ENCODE results near the gene HVCN1.
A peak's percentile ranks its signal among the peaks of the same experiment; 100 is the strongest.

The HVCN1 gene

DNA sequence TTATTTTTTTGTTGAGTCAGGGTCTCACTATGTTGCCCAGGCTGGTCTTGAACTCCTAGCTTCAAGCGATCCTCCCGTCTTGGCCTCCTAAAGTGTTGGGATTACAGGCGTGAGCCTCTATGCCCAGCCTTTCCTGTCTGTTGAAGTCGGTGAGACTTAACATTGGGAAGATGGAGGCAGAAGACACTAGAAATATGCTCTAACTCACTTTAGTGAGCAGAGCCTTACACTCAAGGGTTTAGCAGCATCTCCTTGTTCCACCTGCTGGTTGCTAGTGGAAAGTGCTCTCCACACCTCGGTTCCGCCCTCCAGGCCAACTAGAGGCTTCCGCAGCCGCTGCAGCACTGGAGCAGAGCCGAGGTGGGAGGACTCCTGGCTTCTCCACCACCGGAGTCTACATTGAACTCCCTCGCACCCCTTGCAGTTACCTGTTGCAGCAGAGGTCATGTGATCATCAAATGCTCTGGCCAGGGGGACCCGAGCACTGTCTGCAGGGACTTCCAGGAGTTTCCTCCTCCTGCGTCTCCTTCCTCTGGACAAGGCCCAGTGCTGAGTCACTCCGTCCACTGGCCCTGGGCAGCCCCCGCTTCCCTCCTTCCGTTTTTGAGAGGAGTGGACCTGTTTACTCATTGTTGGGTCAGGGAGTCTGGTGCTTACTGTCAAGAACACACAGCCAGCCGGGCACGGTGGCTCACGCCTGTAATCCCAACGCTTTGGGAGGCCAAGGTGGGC, 9.4 kb upstream of the HVCN1 start:
- peak; percentile 60 for DNase-seq

DNA sequence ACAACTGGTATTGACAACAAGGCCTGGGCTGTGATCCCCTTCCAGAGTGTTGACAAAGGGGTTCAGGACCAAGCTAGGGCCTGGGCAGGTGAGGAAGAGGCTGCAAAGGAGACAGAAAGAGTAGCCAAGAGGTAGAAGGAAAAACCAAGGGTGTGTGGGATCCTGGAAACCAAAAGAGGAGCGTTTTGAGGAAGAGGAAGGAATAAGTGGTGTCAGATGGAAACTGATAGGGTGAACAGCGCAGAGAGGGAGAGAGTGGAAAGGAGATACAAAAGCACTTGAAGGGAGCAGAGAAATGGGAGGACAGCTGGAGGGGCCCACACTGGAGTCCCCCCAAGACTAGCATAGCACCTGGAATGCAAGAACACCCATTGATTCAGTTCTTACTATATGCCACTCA, 8.3 kb upstream of the HVCN1 start:
- DNase-seq, result no peak

DNA sequence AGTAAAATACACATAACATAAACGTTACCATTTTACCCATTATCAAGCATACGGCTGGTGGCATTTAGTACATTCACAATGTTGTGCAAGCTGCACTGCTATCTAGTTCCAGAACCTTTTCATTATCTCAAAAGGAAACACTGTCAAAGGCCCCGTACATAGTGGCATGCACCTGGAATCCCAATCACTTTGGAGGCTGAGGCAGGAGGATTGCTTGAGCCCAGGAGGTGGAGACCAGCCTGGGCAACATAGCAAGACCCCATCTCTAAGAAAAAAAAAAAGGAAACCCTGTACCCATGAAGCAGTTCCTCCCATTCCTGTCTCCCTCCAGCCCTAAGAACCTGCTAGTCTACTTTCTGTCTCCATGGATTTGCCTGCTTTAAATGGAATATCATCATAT, 7.4 kb upstream of the HVCN1 start:
- DNase-seq, result no peak

DNA sequence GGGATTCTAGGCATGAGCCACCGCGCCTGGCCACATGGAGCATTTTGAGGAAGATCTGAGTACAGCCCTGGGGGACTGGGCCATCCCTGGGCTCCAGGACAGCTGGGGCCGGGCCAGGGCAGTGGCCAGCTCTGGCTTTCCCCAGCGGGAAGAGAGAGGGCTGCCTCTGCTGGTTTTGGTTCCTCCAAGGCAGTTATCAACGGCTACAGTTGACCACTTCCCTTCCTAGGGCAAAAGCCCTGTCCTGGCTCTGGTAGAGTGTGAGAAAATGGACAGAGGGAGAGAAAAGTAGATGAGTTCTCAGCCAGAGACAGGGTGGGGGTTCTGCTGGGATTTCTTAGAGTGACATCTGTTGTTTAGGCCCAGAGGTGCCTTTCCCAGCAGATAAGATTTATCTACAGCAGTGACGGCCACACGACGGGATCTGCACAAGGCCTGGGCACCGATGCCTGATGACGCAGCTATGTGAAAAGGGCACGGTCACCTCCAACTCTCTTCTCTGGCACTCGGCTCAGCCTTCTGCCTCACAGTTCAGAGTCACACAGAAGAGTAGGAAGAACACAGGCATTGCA, 5.5 kb upstream of the HVCN1 start:
- no peak for DNase-seq

DNA sequence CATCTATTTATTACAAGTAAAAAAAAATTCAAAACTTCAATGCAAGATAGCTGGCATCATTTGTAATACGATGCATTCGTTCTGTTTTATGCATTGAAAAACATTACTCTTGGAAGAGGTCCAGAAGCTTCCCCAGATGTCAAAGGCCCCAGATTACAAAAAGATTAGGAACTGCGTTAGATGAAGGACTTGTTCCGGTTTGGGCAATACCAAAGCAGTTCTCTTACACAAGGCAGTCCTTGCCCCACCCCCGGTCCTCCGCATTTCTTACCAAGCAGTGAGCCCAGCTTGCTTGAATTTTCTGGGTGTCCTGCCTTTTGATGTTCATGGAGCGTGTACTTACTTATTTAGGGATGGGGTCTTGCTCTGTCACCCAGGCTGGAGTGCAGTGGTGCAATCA, 4.8 kb upstream of the HVCN1 start:
- DNase-seq, result no peak

DNA sequence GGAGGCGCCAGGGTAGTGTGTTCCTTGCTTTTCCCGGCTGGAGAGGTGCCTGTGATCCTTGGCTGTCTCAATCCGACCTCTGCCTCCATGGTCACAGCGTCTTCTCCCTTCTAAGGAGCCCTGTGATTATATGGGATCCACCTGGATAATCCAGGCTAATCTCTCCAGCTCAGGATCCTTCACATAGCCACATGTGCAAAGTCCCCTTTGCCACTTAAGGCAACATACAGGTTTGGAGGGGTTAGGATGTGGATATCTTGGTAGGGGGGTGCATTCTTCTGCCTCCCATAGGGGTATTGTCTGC, 1.2 kb upstream of the HVCN1 start:
- no peak for DNase-seq

DNA sequence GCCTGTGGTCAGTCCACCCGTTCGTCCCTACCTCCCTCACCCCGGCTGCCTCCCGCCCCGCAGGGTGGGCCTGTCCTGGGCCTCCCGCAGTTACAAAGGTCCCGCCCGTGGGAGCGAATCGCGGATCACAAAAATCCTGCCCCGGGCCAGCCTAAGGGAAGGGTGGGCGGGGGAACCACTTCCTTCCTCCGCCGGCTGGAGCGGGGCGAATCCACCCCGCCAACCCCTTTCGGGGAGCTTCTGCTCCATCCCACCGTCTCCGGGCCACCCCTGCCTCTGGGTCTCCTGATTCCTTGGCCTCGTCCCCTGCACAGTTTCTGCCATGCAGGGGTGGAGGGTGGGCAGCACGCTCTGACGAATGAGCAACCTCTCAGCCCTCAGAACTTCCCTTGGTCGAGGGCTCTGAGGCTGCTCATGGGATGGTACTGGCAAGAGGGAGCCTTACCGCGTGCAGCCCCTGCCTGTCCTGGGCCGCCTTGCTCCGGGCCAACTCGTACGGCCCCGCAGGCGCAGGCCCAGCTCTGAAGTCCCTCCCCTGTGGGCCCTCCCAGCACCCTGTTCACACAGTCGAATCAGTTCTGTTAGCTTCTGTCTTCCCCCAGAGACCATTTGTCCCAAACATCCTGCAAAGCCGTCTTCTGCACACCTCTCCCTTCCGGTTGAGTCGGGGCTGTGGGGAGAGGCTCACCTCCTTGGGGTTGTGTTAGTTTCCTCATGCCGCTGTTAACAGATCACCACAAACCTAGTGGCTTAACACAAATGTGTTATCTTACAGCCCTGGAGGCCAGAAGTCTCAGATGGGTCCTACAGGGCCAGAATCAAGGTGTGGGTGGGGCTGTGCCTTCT, 589 bp upstream of the HVCN1 start:
- no peak for DNase-seq

DNA sequence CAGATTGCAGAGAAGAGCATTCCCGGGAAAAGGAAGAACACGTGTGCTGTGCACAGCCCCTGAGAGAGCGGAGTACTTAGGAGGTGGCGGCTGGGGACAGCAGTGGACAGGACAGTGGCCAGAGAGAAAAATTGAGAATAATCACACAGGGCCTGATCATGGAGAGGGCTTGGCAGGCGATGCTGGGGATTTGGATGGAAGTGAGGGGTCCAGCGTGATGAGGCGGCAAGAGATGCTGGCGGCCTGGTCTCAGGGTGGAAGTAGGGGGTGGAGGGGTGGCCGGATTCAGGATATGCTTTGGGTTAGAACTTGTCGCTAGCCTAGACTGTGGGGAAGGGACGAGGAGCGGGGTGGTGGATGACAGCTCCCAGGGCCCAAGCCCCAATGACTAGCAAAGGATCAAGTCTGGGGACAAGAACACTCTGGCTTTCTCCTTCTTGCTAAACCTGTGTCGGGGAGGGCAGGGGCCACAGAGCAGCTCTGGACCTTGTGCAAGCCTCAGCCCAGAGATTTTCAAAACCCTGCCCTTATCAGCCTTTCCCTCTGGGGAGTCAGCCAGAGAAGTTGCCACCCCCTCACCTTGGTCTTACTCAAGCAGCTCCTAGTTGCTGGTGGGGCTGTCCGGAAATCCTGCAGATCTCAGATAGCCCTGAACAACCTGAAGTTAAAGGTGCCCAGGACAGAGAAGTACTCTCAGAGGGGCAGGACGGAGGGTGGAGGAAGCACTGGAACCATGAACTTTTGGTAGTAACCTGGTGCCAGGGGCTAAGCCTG, 1.3 kb downstream of the HVCN1 start:
- DNase-seq, result no peak

DNA sequence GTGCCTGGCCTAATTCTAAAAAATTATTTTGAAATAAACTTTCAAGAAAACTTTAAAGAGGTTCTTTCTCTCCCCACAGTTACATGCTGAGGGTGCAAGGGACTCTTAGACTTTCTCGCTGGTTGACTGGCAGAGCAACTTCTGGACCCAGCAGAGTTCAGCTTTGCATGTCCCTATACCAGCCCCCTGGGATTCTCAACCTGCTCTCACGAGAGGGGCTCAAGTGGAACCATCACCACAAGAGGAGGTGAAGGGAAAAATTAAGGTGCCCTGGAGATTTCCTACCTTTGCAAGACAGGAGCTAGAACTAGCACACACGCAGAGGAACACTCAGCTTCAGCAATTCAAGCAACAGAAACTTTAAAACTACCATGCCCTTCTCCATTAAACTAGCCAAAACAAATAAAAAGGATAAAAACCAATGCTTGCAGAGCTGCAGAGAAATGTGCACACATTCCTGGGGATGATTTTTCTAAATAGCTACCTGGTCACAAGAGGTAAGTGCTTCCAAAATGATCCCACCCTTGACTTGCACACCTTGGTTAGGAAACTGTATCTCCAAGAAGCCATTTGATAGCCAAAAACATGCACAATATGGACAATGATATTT, 2.5 kb downstream of the HVCN1 start:
- DNase-seq, result no peak

DNA sequence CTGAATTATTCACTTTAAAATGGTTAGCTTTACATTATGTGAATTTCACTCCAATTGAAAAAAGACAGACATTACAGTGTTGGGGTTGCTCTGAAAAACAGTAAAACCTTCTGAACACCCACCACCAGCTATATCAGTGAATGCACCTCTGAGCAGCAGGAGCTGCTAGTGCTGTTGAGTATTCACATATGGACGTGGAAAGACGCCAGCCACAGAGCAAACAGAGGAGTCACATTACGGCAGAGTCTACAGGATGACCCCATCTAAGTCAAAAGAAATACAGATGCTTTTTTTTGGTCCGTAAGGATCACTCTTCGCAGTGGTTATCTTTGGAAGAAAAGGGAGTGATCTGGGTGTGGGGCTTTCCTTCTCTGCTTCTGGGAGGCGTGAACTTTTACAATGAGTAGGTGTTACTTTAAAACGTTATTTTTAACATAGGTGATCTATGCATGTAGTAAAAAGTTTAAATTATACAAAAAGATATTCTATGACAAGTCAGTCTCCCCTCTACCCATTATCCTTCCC, 4.5 kb downstream of the HVCN1 start:
- DNase-seq, result no peak

DNA sequence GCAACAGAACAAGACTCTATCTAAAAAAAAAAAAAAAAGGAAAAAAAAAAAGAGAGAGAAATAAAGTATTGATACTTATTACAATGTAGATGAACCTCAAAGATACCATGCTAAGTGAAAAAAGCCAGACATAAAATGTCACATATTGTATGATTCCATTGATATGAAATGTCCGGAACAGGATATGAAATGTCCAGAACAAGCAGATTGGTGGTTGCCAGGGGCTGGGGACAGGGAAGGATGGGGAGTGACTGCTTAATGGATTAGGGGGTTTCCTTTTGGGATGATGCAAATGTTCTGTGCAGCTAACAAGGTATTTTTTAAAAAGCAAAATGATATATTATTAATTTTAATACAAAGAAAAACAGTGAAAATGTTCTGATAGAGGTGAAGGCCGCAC, 5.0 kb downstream of the HVCN1 start:
- no peak for DNase-seq

DNA sequence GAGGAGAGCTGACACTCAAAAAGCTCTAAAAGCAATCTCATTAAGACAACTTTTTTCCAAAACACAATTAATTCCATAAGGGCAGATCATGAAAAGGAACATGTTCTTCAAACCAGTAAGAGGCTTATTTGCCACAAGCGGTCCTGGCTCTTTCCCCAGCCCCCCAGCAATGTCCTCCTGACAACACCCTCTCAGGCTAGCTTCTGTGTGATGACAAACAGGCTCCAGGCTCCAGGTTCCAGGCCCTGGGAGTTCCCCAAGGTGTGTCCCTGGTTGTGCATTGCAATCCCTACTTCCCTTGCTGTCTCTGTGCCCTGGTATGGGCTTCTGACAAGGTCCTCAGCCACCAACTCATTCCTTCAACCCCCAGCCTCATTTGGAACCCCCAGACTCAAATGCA, 8.9 kb downstream of the HVCN1 start:
- no peak for DNase-seq

DNA sequence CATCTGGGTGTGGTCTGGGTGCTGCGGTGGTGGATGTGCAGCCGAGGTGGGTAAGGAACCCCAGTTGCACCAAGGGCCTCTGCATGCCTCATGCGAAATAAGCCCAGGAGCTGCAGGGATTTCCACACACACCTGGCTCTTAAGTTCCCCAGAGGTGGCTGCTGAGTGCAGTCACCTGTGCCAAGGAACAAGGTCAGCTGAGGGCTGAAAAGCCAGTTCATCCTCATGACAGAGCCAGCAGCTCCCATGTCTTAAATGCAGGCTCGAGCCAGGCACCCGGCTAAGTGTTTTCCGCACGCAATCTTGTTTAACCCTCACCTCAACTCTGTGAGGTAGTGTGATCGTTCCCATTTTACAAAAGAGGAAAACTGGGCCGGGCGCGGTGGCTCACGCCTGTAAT, 9.7 kb downstream of the HVCN1 start:
- DNase-seq, result no peak

DNA sequence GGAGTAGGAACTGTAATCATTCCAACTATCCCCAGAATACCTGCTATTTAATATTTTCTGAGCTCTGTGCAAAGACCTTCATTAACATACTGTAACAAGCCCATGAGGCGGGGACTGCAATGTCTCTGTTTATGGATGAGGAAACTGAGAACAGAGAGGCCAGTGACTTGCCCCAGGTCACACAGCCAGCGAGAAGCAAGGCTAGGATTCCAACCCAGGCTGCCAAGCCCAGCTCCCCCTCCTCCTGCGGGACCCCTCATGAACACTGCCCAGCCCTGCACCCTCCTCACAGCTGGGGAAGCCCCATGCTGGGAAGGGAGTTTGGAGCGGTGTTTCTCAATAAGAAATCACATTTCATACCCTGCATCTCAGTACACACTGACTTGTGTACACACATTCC, 10.9 kb downstream of the HVCN1 start:
- no peak for DNase-seq

DNA sequence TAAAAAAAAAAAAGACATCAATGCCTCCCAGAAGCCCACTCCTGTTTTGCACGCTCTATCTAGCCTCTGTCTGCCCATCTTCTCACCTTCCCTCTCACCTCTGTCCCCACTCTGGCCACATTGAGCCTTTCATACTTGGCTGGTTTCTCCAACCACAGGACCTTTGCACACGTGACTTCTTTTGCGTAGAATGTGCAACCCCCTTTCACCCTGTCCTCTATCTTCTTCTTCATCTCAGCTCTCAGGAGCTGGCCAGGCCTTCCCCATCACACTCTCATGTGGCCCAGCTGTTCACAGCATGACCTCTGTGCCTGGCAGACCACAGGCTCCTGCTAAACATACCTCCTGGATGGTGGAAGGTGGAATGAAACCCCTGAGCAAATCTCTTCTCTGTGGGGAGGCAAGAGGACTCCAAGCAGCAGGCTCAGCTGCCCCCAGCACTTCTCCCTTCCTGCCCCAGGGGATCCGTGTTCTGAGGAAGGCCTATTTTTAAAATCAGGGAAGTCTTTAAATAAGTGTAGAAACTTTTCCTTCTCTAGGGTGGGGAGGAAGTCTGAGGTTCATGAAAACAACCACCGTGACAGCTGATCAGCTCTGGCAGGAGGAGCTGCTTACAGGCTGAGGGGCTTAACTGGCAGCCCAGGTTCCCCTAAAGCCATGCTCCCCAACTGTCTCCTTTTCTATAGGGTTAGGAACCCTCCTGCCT, 11.6 kb downstream of the HVCN1 start:
- DNase-seq, result no peak

DNA sequence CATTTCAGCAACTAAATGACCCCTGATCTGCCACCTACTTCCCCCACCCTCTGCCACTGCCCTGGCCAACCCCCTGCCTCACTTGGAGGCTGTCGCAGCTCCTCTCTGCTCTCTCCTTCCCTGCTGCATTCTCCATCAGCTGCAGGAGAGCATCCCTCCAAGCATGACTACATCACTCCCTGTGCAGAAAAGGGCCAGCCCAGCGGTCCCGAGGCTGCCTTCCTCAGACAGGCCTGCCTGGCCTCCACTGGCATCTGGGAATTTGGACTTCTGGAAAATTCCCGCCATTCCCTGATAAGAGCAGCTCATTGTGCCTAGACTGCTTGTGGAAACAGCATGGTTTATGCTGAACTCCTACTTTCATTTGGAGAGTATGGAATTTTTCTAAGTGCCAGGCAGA, 12.7 kb downstream of the HVCN1 start:
- DNase-seq, result no peak

DNA sequence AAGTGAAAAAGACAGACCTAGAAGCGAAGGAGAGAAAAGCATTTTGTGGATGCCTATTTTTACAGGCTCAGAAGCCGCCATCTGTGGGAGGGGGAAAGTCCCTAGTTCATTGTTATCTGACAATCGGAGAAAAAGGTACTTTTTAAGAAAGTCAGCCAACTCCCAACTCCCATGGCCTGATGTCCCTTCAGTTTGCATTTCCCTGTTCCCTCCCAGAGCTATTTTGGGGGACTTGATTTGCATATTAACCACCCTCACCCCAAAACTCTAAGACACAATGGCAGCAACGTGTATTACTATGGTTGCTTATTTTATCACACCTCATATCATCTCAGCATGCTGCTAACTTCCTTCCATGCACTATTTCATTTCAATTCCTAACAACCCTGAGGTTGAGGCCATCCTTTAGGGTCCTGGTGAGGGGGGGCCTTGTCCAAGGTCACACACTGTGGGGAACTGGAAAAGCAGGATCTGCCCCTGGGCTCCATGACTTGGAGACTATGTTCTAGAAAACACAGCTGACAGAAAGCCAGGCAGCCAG, 18.7 kb downstream of the HVCN1 start:
- DNase-seq, result no peak

DNA sequence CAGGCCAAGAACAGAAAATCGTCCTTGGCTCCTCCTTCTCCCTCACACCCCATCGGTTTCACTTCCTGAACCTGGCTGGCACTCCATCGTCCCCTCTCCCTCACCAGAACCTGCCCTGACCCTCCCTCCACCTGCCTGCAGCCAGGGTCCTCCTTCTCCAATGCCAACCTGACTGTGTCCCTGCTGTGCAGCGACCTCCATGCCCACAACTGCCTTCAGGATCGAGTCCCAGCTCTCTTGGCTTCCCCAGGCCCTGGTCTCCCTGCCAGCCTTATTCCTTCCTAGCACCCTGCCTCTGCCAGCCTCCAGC, 19.8 kb downstream of the HVCN1 start:
- no peak for DNase-seq

DNA sequence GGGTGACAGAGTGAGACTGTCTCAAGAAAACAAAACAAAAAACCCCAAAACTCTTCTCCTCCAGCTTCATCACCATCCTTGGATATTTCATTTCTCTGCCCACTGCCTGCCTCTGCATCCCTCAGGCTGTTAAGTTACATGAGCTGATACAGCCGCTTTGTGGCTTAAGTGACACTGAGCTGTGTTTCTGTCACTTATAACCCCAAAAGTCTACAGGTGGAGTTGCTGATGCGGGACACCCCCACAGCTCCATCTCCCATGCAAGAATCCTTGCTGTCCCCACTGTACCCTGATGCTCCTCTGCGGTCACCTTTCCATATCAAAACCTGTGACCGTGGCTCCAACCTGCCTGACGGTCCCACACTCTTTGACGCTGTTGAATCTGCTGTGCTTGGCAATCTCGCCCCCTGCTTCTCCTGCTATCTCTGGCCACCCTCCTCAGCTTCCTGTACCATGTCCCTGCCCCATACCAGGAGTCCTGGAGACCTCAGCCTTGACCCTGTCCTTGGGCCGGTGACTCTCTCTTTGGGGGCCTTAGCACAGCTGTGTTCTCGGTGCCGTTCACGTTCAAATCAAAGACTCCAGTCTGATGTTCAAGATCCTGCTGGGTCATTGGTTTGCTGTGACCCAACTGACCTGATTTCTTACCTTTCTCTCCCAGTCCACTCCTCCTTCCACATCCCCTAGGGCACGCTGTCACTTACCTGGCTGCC, 20.3 kb downstream of the HVCN1 start:
- no peak for DNase-seq

DNA sequence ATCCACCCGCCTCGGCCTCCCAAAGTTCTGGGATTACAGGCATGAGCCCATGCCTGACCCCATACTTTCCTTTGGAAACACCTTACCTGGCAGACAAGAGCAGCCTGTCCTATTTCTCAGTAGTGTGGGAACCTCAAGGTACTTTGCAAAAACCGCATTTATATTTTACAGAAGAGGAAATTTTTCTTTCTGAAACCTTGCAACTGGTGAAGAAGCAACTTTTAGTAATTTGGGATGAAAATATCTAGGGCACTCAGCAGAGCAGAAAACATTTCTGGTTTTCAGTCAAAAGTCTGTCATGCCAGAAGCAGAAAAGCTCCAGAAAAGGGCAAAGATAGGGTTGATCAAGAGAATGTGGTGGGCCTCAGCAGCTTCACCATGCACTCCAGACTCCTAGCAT, 21.2 kb downstream of the HVCN1 start:
- no peak for DNase-seq

DNA sequence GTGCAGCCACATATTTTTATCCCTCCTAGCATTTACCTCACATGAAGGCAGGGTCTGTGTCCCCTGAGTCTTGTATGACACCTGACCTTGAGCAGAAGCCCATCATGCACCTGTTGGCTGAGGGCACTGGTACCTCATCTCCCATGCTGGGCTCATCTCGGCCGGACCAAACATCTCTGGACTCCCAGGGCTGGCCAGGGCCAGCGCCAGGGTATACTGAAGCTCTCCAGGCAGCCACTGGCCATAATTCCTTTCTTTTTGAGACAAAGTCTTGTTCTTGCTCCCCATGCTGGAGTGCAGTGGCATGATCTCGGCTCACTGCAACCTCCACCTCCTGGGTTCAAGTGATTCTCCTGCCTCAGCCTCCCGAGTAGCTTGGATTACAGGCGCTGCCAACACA, 22.0 kb downstream of the HVCN1 start:
- DNase-seq, result no peak

Data from NCI-H774 (cell line).